Measurements from ENCODE around the gene CLEC7A. TPM values are rescaled to one million over a fixed set of nuclear protein-coding genes. Genes with fewer than 3 reads are reported as not detected.
A peak's percentile ranks its signal among the peaks of the same experiment; 100 is the strongest.

CLEC7A gene
- total RNA-seq, 3 donors from 2014 or later = 5.2 to 14.7 (median 13.8) TPM

- intact Hi-C loops (cut with DNase I; ENCODE audit: low total_unique reads) = no loop called here
- TF ChIP-seq POLR2A (IDR thresholded peaks at IDR 0.05) = no peak
- TF ChIP-seq, protein P1, sequence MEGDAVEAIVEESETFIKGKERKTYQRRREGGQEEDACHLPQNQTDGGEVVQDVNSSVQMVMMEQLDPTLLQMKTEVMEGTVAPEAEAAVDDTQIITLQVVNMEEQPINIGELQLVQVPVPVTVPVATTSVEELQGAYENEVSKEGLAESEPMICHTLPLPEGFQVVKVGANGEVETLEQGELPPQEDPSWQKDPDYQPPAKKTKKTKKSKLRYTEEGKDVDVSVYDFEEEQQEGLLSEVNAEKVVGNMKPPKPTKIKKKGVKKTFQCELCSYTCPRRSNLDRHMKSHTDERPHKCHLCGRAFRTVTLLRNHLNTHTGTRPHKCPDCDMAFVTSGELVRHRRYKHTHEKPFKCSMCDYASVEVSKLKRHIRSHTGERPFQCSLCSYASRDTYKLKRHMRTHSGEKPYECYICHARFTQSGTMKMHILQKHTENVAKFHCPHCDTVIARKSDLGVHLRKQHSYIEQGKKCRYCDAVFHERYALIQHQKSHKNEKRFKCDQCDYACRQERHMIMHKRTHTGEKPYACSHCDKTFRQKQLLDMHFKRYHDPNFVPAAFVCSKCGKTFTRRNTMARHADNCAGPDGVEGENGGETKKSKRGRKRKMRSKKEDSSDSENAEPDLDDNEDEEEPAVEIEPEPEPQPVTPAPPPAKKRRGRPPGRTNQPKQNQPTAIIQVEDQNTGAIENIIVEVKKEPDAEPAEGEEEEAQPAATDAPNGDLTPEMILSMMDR (IDR thresholded peaks at IDR 0.05) = no peak
- no peak for TF ChIP-seq POLR2AphosphoS5 (IDR thresholded peaks at IDR 0.05)
- Histone ChIP-seq H3K4me1 (no peaks in the 10 kb centered on the region), H3K9me3 (peaks cover 0 to 5% of the 10 kb centered on the region in 2 donors), H3K36me3 (no peaks in the 10 kb centered on the region), H3K27ac (no peak overlapping the region), H3K27me3 (no peaks in the 10 kb centered on the region), H3K4me3 (no peak overlapping the region)
- no peak for DNase-seq (ENCODE audit: low spot score in 2 of 2)
Measured at GRCh38 chr12:10113075-10113474, 16.9 kb downstream of the CLEC7A start.

- no peaks in the 10 kb centered on the region for H3K36me3 ChIP-seq
- no peaks in the 10 kb centered on the region for H3K27me3 ChIP-seq
- H3K9me3 ChIP-seq = peaks cover 0 to 5% of the 10 kb centered on the region in 2 donors
- H3K27ac ChIP-seq = no peak overlapping the region
- no peak overlapping the region for H3K4me3 ChIP-seq
- intact Hi-C loops (cut with DNase I; ENCODE audit: low total_unique reads) = no loop called here
- no peak for DNase-seq (ENCODE audit: low spot score in 2 of 2)
- TF ChIP-seq POLR2AphosphoS5 (IDR thresholded peaks at IDR 0.05) (no peak), POLR2A (IDR thresholded peaks at IDR 0.05) (no peak)
- TF ChIP-seq, protein P1 (IDR thresholded peaks at IDR 0.05) = no peak
- no peaks in the 10 kb centered on the region for H3K4me1 ChIP-seq
Measured at GRCh38 chr12:10111451-10111850, 18.5 kb downstream of the CLEC7A start.

GRCh38 chr12:10110256-10110844, 19.6 kb downstream of the CLEC7A start:
- H3K9me3 ChIP-seq = peaks cover 0 to 5% of the 10 kb centered on the region in 2 donors
- H3K27me3 ChIP-seq = no peaks in the 10 kb centered on the region
- intact Hi-C loops (cut with DNase I; ENCODE audit: low total_unique reads) = no loop called here
- H3K36me3 ChIP-seq = no peaks in the 10 kb centered on the region
- no peaks in the 10 kb centered on the region for H3K4me1 ChIP-seq
- no peak overlapping the region for H3K4me3 ChIP-seq
- TF ChIP-seq, protein P1 (IDR thresholded peaks at IDR 0.05) = no peak
- TF ChIP-seq POLR2A (IDR thresholded peaks at IDR 0.05) (no peak), POLR2AphosphoS5 (IDR thresholded peaks at IDR 0.05) (no peak)
- H3K27ac ChIP-seq = no peak overlapping the region
- DNase-seq (ENCODE audit: low spot score in 2 of 2) = no peak

DNA sequence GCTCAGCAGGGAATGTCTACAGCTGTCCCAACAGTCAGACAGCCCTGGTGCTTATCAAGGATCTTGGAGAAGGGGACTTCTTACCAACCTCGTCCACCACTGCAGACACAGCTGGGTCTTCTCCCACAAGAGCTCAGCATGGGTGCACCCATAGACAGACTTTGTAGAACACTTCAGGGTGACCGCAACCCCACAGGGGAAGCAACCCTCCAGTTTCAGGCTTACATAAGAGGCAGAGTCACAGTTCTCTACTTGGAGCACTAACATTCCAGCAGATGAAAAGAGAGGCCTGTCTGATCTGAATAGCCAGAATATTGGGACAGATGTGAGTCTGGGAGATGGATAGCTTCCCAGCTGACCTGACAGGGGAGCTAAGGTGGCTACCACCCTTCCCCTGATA, 27.7 kb downstream of the CLEC7A start:
- no peak overlapping the region for H3K27ac ChIP-seq
- intact Hi-C loops (cut with DNase I; ENCODE audit: low total_unique reads) = no loop called here
- H3K36me3 ChIP-seq = no peaks in the 10 kb centered on the region
- H3K27me3 ChIP-seq = no peaks in the 10 kb centered on the region
- no peak for TF ChIP-seq POLR2A (IDR thresholded peaks at IDR 0.05)
- TF ChIP-seq, protein P1 (IDR thresholded peaks at IDR 0.05) = no peak
- no peak for TF ChIP-seq POLR2AphosphoS5 (IDR thresholded peaks at IDR 0.05)
- H3K9me3 ChIP-seq = no peaks in the 10 kb centered on the region
- H3K4me1 ChIP-seq = peaks cover 0 to 11% of the 10 kb centered on the region in 2 donors
- DNase-seq (ENCODE audit: low spot score in 2 of 2) = no peak
- H3K4me3 ChIP-seq = no peak overlapping the region

- Histone ChIP-seq H3K4me1 (peaks cover 0 to 11% of the 10 kb centered on the region in 2 donors), H3K9me3 (no peaks in the 10 kb centered on the region), H3K4me3 (no peak overlapping the region), H3K27me3 (no peaks in the 10 kb centered on the region), H3K27ac (peak overlapping the region; percentile 4 to 35), H3K36me3 (no peaks in the 10 kb centered on the region)
- DNase-seq (ENCODE audit: low spot score in 2 of 2) = no peak
- intact Hi-C loops (cut with DNase I; ENCODE audit: low total_unique reads) = no loop called here
- TF ChIP-seq, protein P1 (IDR thresholded peaks at IDR 0.05) = no peak
- TF ChIP-seq POLR2AphosphoS5 (IDR thresholded peaks at IDR 0.05) (no peak), POLR2A (IDR thresholded peaks at IDR 0.05) (no peak)
Measured at GRCh38 chr12:10101648-10102220, 28.3 kb downstream of the CLEC7A start.
